Fibroblast of lung (primary cell): ENCODE results near the gene RAB1A. TPM values are rescaled to one million over a fixed set of nuclear protein-coding genes. Genes with fewer than 3 reads are reported as not detected.

Source experiments
- DNase-seq, 2 donors: peaks; one replicate each; pipeline versions ENCODE4 v3.0.0 to v3.0.0-alpha.2; 2010; ENCODE audit warnings: low read depth in 2 of 2
- H2AFZ ChIP-seq: 2 replicates; pipeline ENCODE4 v1.5.1; 2012; ENCODE audit warnings: low read length, control low read depth, inconsistent platforms
- H3K27ac ChIP-seq: 2 replicates; pipeline ENCODE4 v1.5.1; 2011; ENCODE audit warnings: low read length, control low read depth; ENCODE audit not compliant: insufficient read depth
- H3K27me3 ChIP-seq: 2 replicates; pipeline ENCODE4 v1.5.1; 2011; ENCODE audit warnings: mild to moderate bottlenecking, low read length; ENCODE audit not compliant: control insufficient read depth, insufficient read depth
- H3K36me3 ChIP-seq: 2 replicates; pipeline ENCODE4 v1.5.1; 2011; ENCODE audit warnings: low read length; ENCODE audit not compliant: control insufficient read depth, insufficient read depth
- H3K4me1 ChIP-seq: 2 replicates; pipeline ENCODE4 v1.5.1; 2011; ENCODE audit warnings: low read length; ENCODE audit not compliant: control insufficient read depth, insufficient read depth; ENCODE audit errors: extremely low read depth
- H3K4me2 ChIP-seq: 2 replicates; pipeline ENCODE4 v1.5.1; 2011; ENCODE audit warnings: low read length, control low read depth; ENCODE audit not compliant: insufficient read depth; ENCODE audit errors: extremely low read depth
- H3K4me3 ChIP-seq, 4 experiments: fragments of 200-600 bp in 1 of 4; sonication (generic) in 1 of 4; replicated peaks in 1 of 4; 2 replicates each; pipeline ENCODE4 v1.5.1; 2011 to 2016; ENCODE audit warnings: low read length in 4 of 4, low read depth in 3 of 4, mild to moderate bottlenecking in 3 of 4, control low read depth in 2 of 4, inconsistent platforms in 1 of 4, mixed read lengths in 1 of 4; ENCODE audit not compliant: insufficient read depth in 1 of 4; ENCODE audit errors: control extremely low read depth in 1 of 4
- H3K79me2 ChIP-seq: 2 replicates; pipeline ENCODE4 v1.5.1; 2012; ENCODE audit warnings: mild to moderate bottlenecking, low read length, inconsistent platforms; ENCODE audit not compliant: control insufficient read depth, insufficient read depth
- H3K9ac ChIP-seq: 2 replicates; pipeline ENCODE4 v1.5.1; 2011; ENCODE audit warnings: mild to moderate bottlenecking, low read length, control low read depth; ENCODE audit not compliant: insufficient read depth
- H3K9me3 ChIP-seq: 2 replicates; pipeline ENCODE4 v1.5.1; 2012; ENCODE audit warnings: low read depth, low read length; ENCODE audit not compliant: control insufficient read depth, insufficient read depth
- H4K20me1 ChIP-seq: 2 replicates; pipeline ENCODE4 v1.5.1; 2011; ENCODE audit warnings: low read length; ENCODE audit not compliant: control insufficient read depth, insufficient read depth; ENCODE audit errors: extremely low read depth
- EZH2 ChIP-seq: IDR thresholded peaks from 2 replicates; pipeline ENCODE4 v1.5.1; 2012; ENCODE audit warnings: low read length, control low read depth, mild to moderate bottlenecking; ENCODE audit errors: missing control alignments
- polyA plus RNA-seq, 2 donors: library from polyadenylated mRNA; depleted of rRNA in 1 of 2; stranded (reverse) in 1 of 2; unstranded in 1 of 2; fragments of >200 nt; gene quantifications; 2 replicates each; pipeline ENCODE4 v1.2.1, GENCODE V29; 2011 to 2012; ENCODE audit warnings: missing spikeins in 1 of 2
- total RNA-seq: library from RNA; depleted of rRNA; stranded (reverse); fragments of >200 nt; gene quantifications from 2 replicates; pipeline ENCODE4 v1.2.1, GENCODE V29; 2014
- TF ChIP-seq, protein P1 (sequence below), 2 donors: IDR thresholded peaks in 1 of 2; conservative IDR thresholded peaks in 1 of 2; 1 replicate in 1 of 2; 2 replicates in 1 of 2; pipeline ENCODE4 v1.5.1; 2011 to 2012; ENCODE audit warnings: low read length in 2 of 2, control low read depth in 1 of 2, inconsistent platforms in 1 of 2, low read depth in 1 of 2, mild to moderate bottlenecking in 1 of 2

The RAB1A gene
- total and polyA plus RNA-seq, 2 donors (not counting 1 experiment from before 2014, with no cell fraction given) = 89.8 to 289 TPM

DNA sequence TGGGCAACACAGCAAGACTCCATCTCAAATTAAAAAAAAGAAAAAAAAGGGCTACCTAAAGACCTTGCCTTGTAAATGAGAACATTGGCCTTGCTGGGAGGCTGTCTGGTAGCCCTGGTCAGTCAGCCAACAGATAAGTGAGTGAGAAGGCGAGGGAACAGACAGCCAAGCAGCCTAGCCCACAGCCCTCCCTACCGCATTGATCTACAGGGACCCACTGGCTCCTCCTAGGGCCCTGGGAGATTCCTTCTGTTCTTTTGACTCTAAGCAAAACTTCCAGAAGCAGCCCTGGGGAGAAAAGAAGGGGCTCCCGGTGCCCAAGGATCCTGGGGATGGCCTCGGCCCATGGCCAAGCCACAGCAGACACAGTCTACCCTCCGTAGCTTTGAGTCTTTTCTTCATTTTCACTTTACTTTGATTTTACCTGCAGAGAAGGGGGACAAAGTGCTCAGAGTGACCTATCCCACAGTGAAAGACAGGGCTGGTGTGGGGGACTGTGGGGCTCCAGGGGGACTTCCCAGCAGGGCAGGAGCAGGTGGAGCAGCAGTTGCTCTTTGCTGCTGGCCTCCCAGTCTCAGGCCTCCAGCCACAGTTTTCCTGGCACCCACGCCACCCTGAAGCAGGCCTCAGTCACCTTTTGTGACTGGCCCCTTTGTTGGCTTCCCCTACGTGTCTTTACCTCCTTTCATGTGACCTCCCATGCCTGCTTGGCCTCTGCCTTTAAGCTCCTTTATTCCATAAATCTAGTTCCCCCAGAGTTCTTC lies 68.6 kb downstream of the RAB1A start:
- Histone ChIP-seq H3K79me2 (peaks cover 10% of the 10 kb centered on the region), H3K4me1 (peaks cover 14% of the 10 kb centered on the region), H3K27ac (no peak overlapping the region), H3K9me3 (no peaks in the 10 kb centered on the region), H4K20me1 (no peaks in the 10 kb centered on the region), H3K36me3 (no peaks in the 10 kb centered on the region), H3K4me3 (no peak overlapping the region), H3K4me2 (no peak overlapping the region), H2AFZ (no peak overlapping the region), H3K9ac (no peak overlapping the region), H3K27me3 (no peaks in the 10 kb centered on the region)
- no peak for TF ChIP-seq EZH2
- TF ChIP-seq, protein P1, sequence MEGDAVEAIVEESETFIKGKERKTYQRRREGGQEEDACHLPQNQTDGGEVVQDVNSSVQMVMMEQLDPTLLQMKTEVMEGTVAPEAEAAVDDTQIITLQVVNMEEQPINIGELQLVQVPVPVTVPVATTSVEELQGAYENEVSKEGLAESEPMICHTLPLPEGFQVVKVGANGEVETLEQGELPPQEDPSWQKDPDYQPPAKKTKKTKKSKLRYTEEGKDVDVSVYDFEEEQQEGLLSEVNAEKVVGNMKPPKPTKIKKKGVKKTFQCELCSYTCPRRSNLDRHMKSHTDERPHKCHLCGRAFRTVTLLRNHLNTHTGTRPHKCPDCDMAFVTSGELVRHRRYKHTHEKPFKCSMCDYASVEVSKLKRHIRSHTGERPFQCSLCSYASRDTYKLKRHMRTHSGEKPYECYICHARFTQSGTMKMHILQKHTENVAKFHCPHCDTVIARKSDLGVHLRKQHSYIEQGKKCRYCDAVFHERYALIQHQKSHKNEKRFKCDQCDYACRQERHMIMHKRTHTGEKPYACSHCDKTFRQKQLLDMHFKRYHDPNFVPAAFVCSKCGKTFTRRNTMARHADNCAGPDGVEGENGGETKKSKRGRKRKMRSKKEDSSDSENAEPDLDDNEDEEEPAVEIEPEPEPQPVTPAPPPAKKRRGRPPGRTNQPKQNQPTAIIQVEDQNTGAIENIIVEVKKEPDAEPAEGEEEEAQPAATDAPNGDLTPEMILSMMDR (conservative IDR thresholded peaks at IDR 0.05 in 1 of 2, IDR thresholded peaks at IDR 0.05 in 1 of 2; ENCODE audit: low read depth in 1 of 2, low read length in 2 of 2) = no peak
- DNase-seq = no peak

DNA sequence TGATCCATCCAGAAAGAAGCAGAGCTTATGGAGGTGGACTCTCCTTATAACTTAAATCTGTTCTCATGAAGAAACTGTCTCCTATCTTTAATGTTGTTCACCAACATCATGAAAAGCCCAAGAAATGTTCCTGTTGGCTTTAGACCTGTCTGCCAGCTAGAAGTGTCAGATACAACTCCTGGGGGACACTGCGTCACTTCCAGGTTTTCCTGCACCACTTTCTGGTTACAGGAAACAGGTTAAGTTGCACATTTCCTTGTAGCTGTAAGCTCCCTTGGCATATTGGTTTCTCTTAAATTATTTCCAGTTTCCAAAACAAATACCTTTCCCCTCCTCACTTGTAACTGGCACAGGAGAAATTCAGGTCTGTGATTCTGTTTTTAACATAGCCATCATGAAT lies 70.8 kb downstream of the RAB1A start:
- Histone ChIP-seq H3K9me3 (no peaks in the 10 kb centered on the region), H3K4me1 (peaks cover 6% of the 10 kb centered on the region), H2AFZ (no peak overlapping the region), H3K27ac (no peak overlapping the region), H4K20me1 (no peaks in the 10 kb centered on the region), H3K4me2 (no peak overlapping the region), H3K27me3 (no peaks in the 10 kb centered on the region), H3K9ac (no peak overlapping the region), H3K4me3 (no peak overlapping the region), H3K36me3 (no peaks in the 10 kb centered on the region), H3K79me2 (peaks cover 9% of the 10 kb centered on the region)
- no peak for TF ChIP-seq EZH2
- TF ChIP-seq, protein P1 (conservative IDR thresholded peaks at IDR 0.05 in 1 of 2, IDR thresholded peaks at IDR 0.05 in 1 of 2; ENCODE audit: low read depth in 1 of 2, low read length in 2 of 2) = no peak
- no peak for DNase-seq

DNA sequence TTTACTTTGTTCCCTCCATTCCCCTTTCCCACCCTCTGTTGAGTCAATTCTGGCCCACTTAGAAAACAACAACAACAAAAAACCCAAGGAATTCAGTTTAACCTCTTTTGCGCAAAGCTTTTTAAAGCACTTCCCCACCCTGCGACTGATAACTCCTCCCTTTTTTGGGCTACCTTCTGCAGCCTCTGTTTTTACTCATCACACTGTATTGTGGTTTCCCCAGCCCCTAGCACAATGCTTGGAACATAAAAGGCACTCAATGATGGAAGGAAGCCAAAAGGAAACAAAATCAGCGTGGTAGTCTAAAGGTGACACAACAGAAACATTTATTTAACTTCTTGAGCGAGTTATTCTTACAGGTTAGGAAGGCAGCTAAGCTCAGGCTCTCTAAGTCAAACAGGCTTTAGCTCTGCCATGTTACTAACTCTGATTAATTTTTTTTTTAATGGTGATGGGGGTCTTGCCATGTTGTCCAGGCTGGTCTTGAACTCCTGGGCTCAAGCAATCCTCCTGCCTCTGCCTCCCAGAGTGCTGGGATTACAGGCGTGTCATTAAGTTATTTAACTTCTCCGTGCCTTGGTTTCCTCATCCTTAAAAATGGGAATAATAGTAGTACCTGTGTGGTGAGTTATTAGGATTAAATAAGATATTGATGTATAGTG lies 72.4 kb downstream of the RAB1A start:
- H3K4me1 ChIP-seq = peaks cover 5% of the 10 kb centered on the region
- H3K9ac ChIP-seq = peak overlapping the region; percentile 68
- peak overlapping the region; percentile 24 for H3K27ac ChIP-seq
- no peaks in the 10 kb centered on the region for H4K20me1 ChIP-seq
- H3K4me2 ChIP-seq = peak overlapping the region; percentile 93
- H3K9me3 ChIP-seq = no peaks in the 10 kb centered on the region
- TF ChIP-seq EZH2 = no peak
- TF ChIP-seq, protein P1 (conservative IDR thresholded peaks at IDR 0.05 in 1 of 2, IDR thresholded peaks at IDR 0.05 in 1 of 2; ENCODE audit: low read depth in 1 of 2, low read length in 2 of 2) = no peak
- H2AFZ ChIP-seq = peak overlapping the region; percentile 60
- no peaks in the 10 kb centered on the region for H3K27me3 ChIP-seq
- peak; percentile 41 to 66 for DNase-seq
- H3K4me3 ChIP-seq = peak overlapping the region; percentile 66 to 73 (median 69)
- peaks cover 8% of the 10 kb centered on the region for H3K79me2 ChIP-seq
- no peaks in the 10 kb centered on the region for H3K36me3 ChIP-seq
